IMR-90 (cell line): ENCODE measurements around the gene APMAP. TPM values are rescaled to one million over a fixed set of nuclear protein-coding genes. Genes with fewer than 3 reads are reported as not detected.

Experiments
- ATAC-seq: fragments of 200-7000 bp; cut with Tn5 transposase; 2 replicates; pipeline ENCODE4 v1.9.1; 2020; ENCODE audit warnings: low read depth, mild to moderate bottlenecking, moderate library complexity
- BruUV-seq: library from RNA; stranded (reverse); fragments of 400-500 nt; replicated peaks from 2 replicates; lab custom pipeline; 2021; lab: Mats Ljungman, UMichigan
- CTCF ChIA-PET: fragments of 300-600 bp; formaldehyde crosslinking; extraction: SDS; loops from one replicate; lab custom pipeline; 2021; ENCODE audit warnings: antibody characterized with exemption; lab: Yijun Ruan, JAX
- POLR2A ChIA-PET: fragments of 300-600 bp; sonication (Branson Sonifier 250); formaldehyde crosslinking; loops from one replicate; lab custom pipeline; 2022; ENCODE audit warnings: antibody characterized with exemption; ENCODE audit not compliant: unreplicated experiment; lab: Charles Lee
- DNase-seq: peaks from one replicate; pipeline ENCODE4 v3.0.0; 2013
- H2AFZ ChIP-seq: replicated peaks from 2 replicates; pipeline ENCODE3; 2013; ENCODE audit warnings: low read length, mild to moderate bottlenecking; ENCODE audit not compliant: poor library complexity
- H2AK5ac ChIP-seq: 2 replicates; pipeline ENCODE4 v1.6.1; 2013; ENCODE audit warnings: low read depth, low read length, inconsistent platforms
- H2AK9ac ChIP-seq: replicated peaks from 2 replicates; pipeline ENCODE3; 2013; ENCODE audit warnings: mild to moderate bottlenecking, low read depth, low read length, moderate library complexity; ENCODE audit not compliant: poor library complexity
- H2BK120ac ChIP-seq: 2 replicates; pipeline ENCODE4 v1.6.1; 2013; ENCODE audit warnings: low read depth, low read length, inconsistent platforms
- H2BK15ac ChIP-seq: 3 replicates; pipeline ENCODE4 v1.6.1; 2013; ENCODE audit warnings: low read depth, low read length, inconsistent platforms
- H2BK20ac ChIP-seq: 2 replicates; pipeline ENCODE4 v1.6.1; 2013; ENCODE audit warnings: low read depth, mild to moderate bottlenecking, inconsistent platforms, low read length, moderate library complexity
- H2BK5ac ChIP-seq: 2 replicates; pipeline ENCODE4 v1.6.1; 2013; ENCODE audit warnings: mild to moderate bottlenecking, low read depth, low read length, inconsistent platforms; ENCODE audit not compliant: poor library complexity, severe bottlenecking
- H3K14ac ChIP-seq: replicated peaks from 2 replicates; pipeline ENCODE4 v1.6.1; 2013; ENCODE audit warnings: low read depth, low read length, inconsistent platforms
- H3K18ac ChIP-seq: 2 replicates; pipeline ENCODE4 v1.6.1; 2013; ENCODE audit warnings: low read depth, low read length, control low read depth
- H3K23ac ChIP-seq: 2 replicates; pipeline ENCODE4 v1.6.1; 2013; ENCODE audit warnings: low read depth, low read length, inconsistent platforms
- H3K27ac ChIP-seq: 2 replicates; pipeline ENCODE4 v1.5.1; 2013; ENCODE audit warnings: mild to moderate bottlenecking, control low read depth, low read length; ENCODE audit not compliant: insufficient read depth
- H3K27me3 ChIP-seq: 2 replicates; pipeline ENCODE4 v1.6.1; 2013; ENCODE audit warnings: low read length; ENCODE audit not compliant: control insufficient read depth, insufficient read depth
- H3K36me3 ChIP-seq: 2 replicates; pipeline ENCODE4 v1.6.1; 2013; ENCODE audit warnings: low read length, mixed read lengths; ENCODE audit not compliant: control insufficient read depth, insufficient read depth
- H3K4ac ChIP-seq: 2 replicates; pipeline ENCODE4 v1.6.1; 2013; ENCODE audit warnings: low read depth, low read length, inconsistent platforms
- H3K4me1 ChIP-seq: 2 replicates; pipeline ENCODE4 v1.6.1; 2013; ENCODE audit warnings: low read length, mixed read lengths; ENCODE audit not compliant: control insufficient read depth, insufficient read depth
- H3K4me2 ChIP-seq: 2 replicates; pipeline ENCODE4 v1.6.1; 2013; ENCODE audit warnings: low read depth, mild to moderate bottlenecking, control low read depth, low read length, moderate library complexity
- H3K4me3 ChIP-seq: 2 replicates; pipeline ENCODE4 v1.5.1; 2013; ENCODE audit warnings: low read depth, mild to moderate bottlenecking, control low read depth, low read length, moderate library complexity; ENCODE audit not compliant: insufficient read depth
- H3K56ac ChIP-seq: 2 replicates; pipeline ENCODE4 v1.6.1; 2013; ENCODE audit warnings: low read length, inconsistent platforms; ENCODE audit not compliant: insufficient read depth; ENCODE audit errors: extremely low read depth
- H3K79me1 ChIP-seq, 2 experiments: 2 replicates each; pipeline ENCODE4 v1.6.1; 2013; ENCODE audit warnings: low read length in 2 of 2, inconsistent platforms in 1 of 2, low read depth in 1 of 2
- H3K9ac ChIP-seq: 2 replicates; pipeline ENCODE4 v1.6.1; 2013; ENCODE audit warnings: low read depth, low read length, control low read depth
- H3K9me1 ChIP-seq: 2 replicates; pipeline ENCODE4 v1.6.1; 2013; ENCODE audit warnings: low read length, inconsistent platforms; ENCODE audit not compliant: insufficient read depth
- H3K9me3 ChIP-seq: 2 replicates; pipeline ENCODE4 v1.6.1; 2013; ENCODE audit warnings: low read length; ENCODE audit not compliant: control insufficient read depth, insufficient read depth
- H4K20me1 ChIP-seq: 2 replicates; pipeline ENCODE4 v1.6.1; 2013; ENCODE audit warnings: low read length, inconsistent platforms; ENCODE audit not compliant: insufficient read depth
- H4K5ac ChIP-seq: 2 replicates; pipeline ENCODE4 v1.6.1; 2013; ENCODE audit warnings: mild to moderate bottlenecking, low read depth, low read length, control low read depth
- H4K8ac ChIP-seq, 2 experiments: 2 replicates each; pipeline ENCODE4 v1.6.1; 2013; ENCODE audit warnings: low read depth in 2 of 2, low read length in 2 of 2, control low read depth in 1 of 2, inconsistent platforms in 1 of 2
- H4K91ac ChIP-seq: 2 replicates; pipeline ENCODE4 v1.6.1; 2013; ENCODE audit warnings: low read depth, low read length, inconsistent platforms; ENCODE audit not compliant: insufficient read depth
- BHLHE40 ChIP-seq: fragments of 150-350 bp; IDR thresholded peaks from 2 replicates; pipeline ENCODE4 v1.6.1; 2016; ENCODE audit warnings: mild to moderate bottlenecking, low read depth, low read length
- CHD1 ChIP-seq: IDR thresholded peaks from 2 replicates; pipeline ENCODE4 v1.6.1; 2012; ENCODE audit warnings: low read depth, low read length, improper control_type of control experiment
- CTCF ChIP-seq: conservative IDR thresholded peaks from 2 replicates; pipeline ENCODE4 v1.5.1; 2012; ENCODE audit warnings: mild to moderate bottlenecking, low read depth, low read length, improper control_type of control experiment
- ELK1 ChIP-seq: fragments of 150-350 bp; IDR thresholded peaks from 2 replicates; pipeline ENCODE4 v1.6.1; 2016; ENCODE audit warnings: low read depth, mild to moderate bottlenecking, low read length, moderate library complexity, borderline replicate concordance
- MAFK ChIP-seq: IDR thresholded peaks from 2 replicates; pipeline ENCODE4 v1.6.1; 2012; ENCODE audit warnings: low read depth, low read length, improper control_type of control experiment
- MAZ ChIP-seq: IDR thresholded peaks from 2 replicates; pipeline ENCODE4 v1.6.1; 2012; ENCODE audit warnings: low read depth, mild to moderate bottlenecking, low read length, improper control_type of control experiment, moderate library complexity, borderline replicate concordance
- MXI1 ChIP-seq: IDR thresholded peaks from 2 replicates; pipeline ENCODE4 v1.6.1; 2012; ENCODE audit warnings: low read depth, mild to moderate bottlenecking, low read length, moderate library complexity, borderline replicate concordance
- POLR2A ChIP-seq: IDR thresholded peaks from 2 replicates; pipeline ENCODE4 v1.6.1; 2012; ENCODE audit warnings: mild to moderate bottlenecking, low read depth, low read length
- RCOR1 ChIP-seq: IDR thresholded peaks from 2 replicates; pipeline ENCODE4 v1.6.1; 2012; ENCODE audit warnings: mild to moderate bottlenecking, low read length, improper control_type of control experiment; ENCODE audit not compliant: insufficient replicate concordance
- SMC3 ChIP-seq: fragments of 150-350 bp; IDR thresholded peaks from 2 replicates; pipeline ENCODE4 v1.6.1; 2016; ENCODE audit warnings: low read depth, mild to moderate bottlenecking, antibody characterized with exemption, low read length, moderate library complexity
- WGBS, 2 experiments: methylation state at CpG; one replicate each; pipeline versions ENCODE4 v1.1.5 to v1.1.7; 2013; ENCODE audit warnings: missing lambda C conversion rate in 2 of 2; ENCODE audit not compliant: insufficient read length in 1 of 2; ENCODE audit errors: extremely low coverage in 2 of 2; 5-methylcytosine and 5-hydroxymethylcytosine counted together
- dilution Hi-C: fragments of 300-500 bp; cut with HindIII; formaldehyde crosslinking; loops from one replicate; pipeline ENCODE4 v1.14.3; 2018; ENCODE audit warnings: low sequenced_read_pairs; ENCODE audit not compliant: unreplicated experiment
- in situ Hi-C: fragments of 300-500 bp; cut with MboI; formaldehyde crosslinking; loops from 3 replicates; pipeline ENCODE4 v1.14.3; 2019; ENCODE audit warnings: low sequenced_read_pairs, inconsistent platforms, mixed read lengths
- intact Hi-C: fragments of 100-400 bp; cut with micrococcal nuclease; formaldehyde crosslinking; loops from 2 replicates; pipeline ENCODE4 v1.10.0; 2022
- polyA plus RNA-seq, 3 experiments: library from polyadenylated mRNA; depleted of rRNA; stranded (reverse); fragments of >200 nt; gene quantifications; 2 replicates each; pipeline ENCODE4 v1.2.3, GENCODE V29; 2012; ENCODE audit warnings: low replicate concordance in 1 of 3
- total RNA-seq: library from RNA; depleted of rRNA; stranded (reverse); fragments of >200 nt; gene quantifications from 2 replicates; pipeline ENCODE4 v1.2.3, GENCODE V29; 2012
- TF ChIP-seq, protein P1 (sequence below): fragments of 150-350 bp; IDR thresholded peaks from 2 replicates; pipeline ENCODE4 v1.6.1; 2017; ENCODE audit warnings: mild to moderate bottlenecking, antibody characterized with exemption, low read length, low read depth

APMAP gene
- total and polyA plus RNA-seq, 2 of the 4 experiments (the other 2 are of a cell fraction), result 67.2 to 88.8 TPM

GRCh38 chr20:24960302-24960801, 32.2 kb downstream of the APMAP start:
- no peak overlapping the region for H3K4me2 ChIP-seq
- H3K79me1 ChIP-seq, result no peaks in the 10 kb centered on the region
- intact Hi-C loops (no loop called here), dilution Hi-C loops (no loop called here), in situ Hi-C loops (no loop called here)
- H2AFZ ChIP-seq, result no peak overlapping the region
- WGBS, 2 experiments, result 100% methylated on average over 5 of the region's 10 CpGs; no CpG with 5 or more reads in 1 of the 2 experiments
- H2AK5ac ChIP-seq, result no peak overlapping the region
- H2BK20ac ChIP-seq, result no peak overlapping the region
- no peak overlapping the region for H4K8ac ChIP-seq
- DNase-seq (no peak), ATAC-seq (no peak)
- no peak overlapping the region for H3K27ac ChIP-seq
- no peak overlapping the region for H3K18ac ChIP-seq
- H3K36me3 ChIP-seq, result peaks cover 30% of the 10 kb centered on the region
- no peak overlapping the region for H3K4ac ChIP-seq
- no peak overlapping the region for H3K23ac ChIP-seq
- CTCF ChIA-PET, result no interaction called here
- no peaks in the 10 kb centered on the region for H4K20me1 ChIP-seq
- no peak overlapping the region for H2BK120ac ChIP-seq
- no peaks in the 10 kb centered on the region for H3K9me3 ChIP-seq
- H3K4me3 ChIP-seq, result no peak overlapping the region
- H2AK9ac ChIP-seq, result no peak overlapping the region
- no peak overlapping the region for H3K14ac ChIP-seq
- H2BK5ac ChIP-seq, result no peak overlapping the region
- no peak overlapping the region for H4K91ac ChIP-seq
- 0 out of 2 replicates have a peak, but pooled peaks cover 4% of the 10 kb centered on the region for H3K9me1 ChIP-seq
- BruUV-seq, result no TSS peak
- H4K5ac ChIP-seq, result no peak overlapping the region
- H3K4me1 ChIP-seq, result no peaks in the 10 kb centered on the region
- no peak for TF ChIP-seq ELK1
- TF ChIP-seq SMC3, result no peak
- no peak for TF ChIP-seq MAFK
- no peak for TF ChIP-seq BHLHE40
- TF ChIP-seq, protein P1, sequence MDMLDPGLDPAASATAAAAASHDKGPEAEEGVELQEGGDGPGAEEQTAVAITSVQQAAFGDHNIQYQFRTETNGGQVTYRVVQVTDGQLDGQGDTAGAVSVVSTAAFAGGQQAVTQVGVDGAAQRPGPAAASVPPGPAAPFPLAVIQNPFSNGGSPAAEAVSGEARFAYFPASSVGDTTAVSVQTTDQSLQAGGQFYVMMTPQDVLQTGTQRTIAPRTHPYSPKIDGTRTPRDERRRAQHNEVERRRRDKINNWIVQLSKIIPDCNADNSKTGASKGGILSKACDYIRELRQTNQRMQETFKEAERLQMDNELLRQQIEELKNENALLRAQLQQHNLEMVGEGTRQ, result no peak
- no peak for TF ChIP-seq CTCF
- no peak for TF ChIP-seq CHD1
- TF ChIP-seq MAZ, result no peak
- TF ChIP-seq MXI1, result no peak
- TF ChIP-seq POLR2A, result no peak
- no peak for TF ChIP-seq RCOR1
- H3K9ac ChIP-seq, result no peak overlapping the region
- no peak overlapping the region for H2BK15ac ChIP-seq
- POLR2A ChIA-PET, result no interaction called here
- H3K27me3 ChIP-seq, result no peaks in the 10 kb centered on the region
- no peak overlapping the region for H3K56ac ChIP-seq
